Activated CD8-positive, alpha-beta T cell treated with anti-CD3 and anti-CD28 coated beads for 36 hours (primary cell): ENCODE data around the gene SPAG17. TPM values are rescaled to one million over a fixed set of nuclear protein-coding genes. Genes with fewer than 3 reads are reported as not detected.

Experiments used
- ATAC-seq: fragments of 200-7000 bp; cut with Tn5 transposase; one replicate; pipeline ENCODE4 v1.10.0; 2021; ENCODE audit warnings: mild to moderate bottlenecking, moderate library complexity
- CTCF ChIA-PET: fragments of 350-600 bp; sonication (Branson Sonifier 250); formaldehyde crosslinking; loops from one replicate; lab custom pipeline; 2021; ENCODE audit warnings: antibody characterized with exemption; lab: Charles Lee
- POLR2A ChIA-PET: fragments of 350-600 bp; sonication (Branson Sonifier 250); formaldehyde crosslinking; loops from one replicate; lab custom pipeline; 2021; ENCODE audit warnings: antibody characterized with exemption; lab: Charles Lee
- DNase-seq: peaks from one replicate; pipeline ENCODE4 v3.0.0-alpha.2; 2020
- H3K27ac Mint-ChIP-seq: one replicate; pipeline ENCODE4 v1.8.0; 2021; ENCODE audit warnings: mild to moderate bottlenecking, mixed read lengths
- H3K27me3 Mint-ChIP-seq: one replicate; pipeline ENCODE4 v1.8.0; 2021; ENCODE audit warnings: mixed read lengths
- H3K36me3 Mint-ChIP-seq: one replicate; pipeline ENCODE4 v1.8.0; 2021; ENCODE audit warnings: low read depth, mixed read lengths
- H3K4me1 Mint-ChIP-seq: one replicate; pipeline ENCODE4 v1.8.0; 2021; ENCODE audit warnings: low read depth, mixed read lengths
- H3K4me3 Mint-ChIP-seq: one replicate; pipeline ENCODE4 v1.8.0; 2021; ENCODE audit warnings: mild to moderate bottlenecking, moderate library complexity, mixed read lengths
- H3K9me3 Mint-ChIP-seq: one replicate; pipeline ENCODE4 v1.8.0; 2021; ENCODE audit warnings: mixed read lengths
- intact Hi-C: fragments of 100-400 bp; cut with micrococcal nuclease; formaldehyde crosslinking; loops from one replicate; pipeline ENCODE4 v1.10.0; 2022
- total RNA-seq, 2 experiments: library from RNA; stranded (reverse); gene quantifications; one replicate each; pipeline ENCODE4 v1.2.3, GENCODE V29; 2021
- TF ChIP-seq, protein P1 (sequence below): fragments of 200-600 bp; IDR thresholded peaks from one replicate; pipeline ENCODE4 v1.8.0; 2022; ENCODE audit warnings: antibody characterized with exemption, mild to moderate bottlenecking

Gene SPAG17
- total RNA-seq, 2 experiments from 2014 or later, result not detected

DNA sequence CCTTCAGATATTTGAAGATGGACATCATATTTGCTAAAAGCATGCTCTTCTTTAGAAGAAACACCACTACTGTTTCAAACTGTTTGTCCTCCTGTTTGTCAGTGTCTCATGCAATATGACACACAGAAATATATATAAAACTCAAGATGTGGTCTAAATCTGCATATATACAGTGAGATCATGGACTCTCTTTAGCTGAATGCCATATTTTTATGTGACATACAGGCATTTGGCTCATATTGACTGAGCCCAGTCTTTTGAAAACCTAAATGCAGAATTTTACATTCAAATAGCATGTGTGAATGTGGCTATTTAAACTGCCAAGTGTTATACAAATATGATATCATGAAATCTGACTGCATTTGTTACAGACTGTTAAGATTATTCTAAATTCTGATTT lies 274.0 kb downstream of the SPAG17 start:
- DNase-seq, result no peak
- TF ChIP-seq, protein P1, sequence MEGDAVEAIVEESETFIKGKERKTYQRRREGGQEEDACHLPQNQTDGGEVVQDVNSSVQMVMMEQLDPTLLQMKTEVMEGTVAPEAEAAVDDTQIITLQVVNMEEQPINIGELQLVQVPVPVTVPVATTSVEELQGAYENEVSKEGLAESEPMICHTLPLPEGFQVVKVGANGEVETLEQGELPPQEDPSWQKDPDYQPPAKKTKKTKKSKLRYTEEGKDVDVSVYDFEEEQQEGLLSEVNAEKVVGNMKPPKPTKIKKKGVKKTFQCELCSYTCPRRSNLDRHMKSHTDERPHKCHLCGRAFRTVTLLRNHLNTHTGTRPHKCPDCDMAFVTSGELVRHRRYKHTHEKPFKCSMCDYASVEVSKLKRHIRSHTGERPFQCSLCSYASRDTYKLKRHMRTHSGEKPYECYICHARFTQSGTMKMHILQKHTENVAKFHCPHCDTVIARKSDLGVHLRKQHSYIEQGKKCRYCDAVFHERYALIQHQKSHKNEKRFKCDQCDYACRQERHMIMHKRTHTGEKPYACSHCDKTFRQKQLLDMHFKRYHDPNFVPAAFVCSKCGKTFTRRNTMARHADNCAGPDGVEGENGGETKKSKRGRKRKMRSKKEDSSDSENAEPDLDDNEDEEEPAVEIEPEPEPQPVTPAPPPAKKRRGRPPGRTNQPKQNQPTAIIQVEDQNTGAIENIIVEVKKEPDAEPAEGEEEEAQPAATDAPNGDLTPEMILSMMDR, result no peak
- intact Hi-C loops, result no loop called here
- H3K27ac Mint-ChIP-seq, result no peak overlapping the region
- ChIA-PET POLR2A (no interaction called here), CTCF (interaction anchor here (0.6 kb wide), 1 partner anchor 141 kb away, joined by 3 read pairs; no protein-coding TSS in a partner anchor)
- no peaks in the 10 kb centered on the region for H3K9me3 Mint-ChIP-seq
- H3K4me3 Mint-ChIP-seq, result no peak overlapping the region
- peaks cover 38% of the 10 kb centered on the region for H3K36me3 Mint-ChIP-seq
- peaks cover 4% of the 10 kb centered on the region for H3K4me1 Mint-ChIP-seq
- ATAC-seq, result no peak
- no peaks in the 10 kb centered on the region for H3K27me3 Mint-ChIP-seq

DNA sequence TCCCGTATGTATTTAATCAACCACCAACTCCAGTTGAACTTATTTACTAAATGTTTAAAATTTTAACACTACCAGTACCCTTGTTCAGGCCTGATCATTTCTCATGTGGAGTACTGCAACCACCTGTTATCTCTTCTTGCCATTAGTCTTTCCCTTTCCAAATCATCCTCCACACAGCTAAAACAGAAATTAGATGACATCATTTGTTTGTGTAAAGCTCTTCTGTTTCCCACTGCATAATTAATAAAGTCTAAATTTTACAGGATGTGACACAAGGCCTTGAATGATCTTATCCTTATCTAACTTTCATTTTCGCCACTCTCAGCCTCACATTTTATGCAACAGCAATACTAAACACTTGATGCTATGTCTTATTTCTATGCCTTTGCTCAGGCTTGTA lies 280.0 kb downstream of the SPAG17 start:
- TF ChIP-seq, protein P1, result no peak
- H3K4me1 Mint-ChIP-seq, result no peaks in the 10 kb centered on the region
- ChIA-PET POLR2A (no interaction called here), CTCF (interaction anchor here (6.2 kb wide), 1 partner anchor 10 kb away, joined by 32 read pairs; no protein-coding TSS in a partner anchor)
- DNase-seq, result no peak
- intact Hi-C loops, result no loop called here
- no peak for ATAC-seq
- no peaks in the 10 kb centered on the region for H3K27me3 Mint-ChIP-seq
- H3K9me3 Mint-ChIP-seq, result no peaks in the 10 kb centered on the region
- no peak overlapping the region for H3K4me3 Mint-ChIP-seq
- no peak overlapping the region for H3K27ac Mint-ChIP-seq
- H3K36me3 Mint-ChIP-seq, result peaks cover 38% of the 10 kb centered on the region

DNA sequence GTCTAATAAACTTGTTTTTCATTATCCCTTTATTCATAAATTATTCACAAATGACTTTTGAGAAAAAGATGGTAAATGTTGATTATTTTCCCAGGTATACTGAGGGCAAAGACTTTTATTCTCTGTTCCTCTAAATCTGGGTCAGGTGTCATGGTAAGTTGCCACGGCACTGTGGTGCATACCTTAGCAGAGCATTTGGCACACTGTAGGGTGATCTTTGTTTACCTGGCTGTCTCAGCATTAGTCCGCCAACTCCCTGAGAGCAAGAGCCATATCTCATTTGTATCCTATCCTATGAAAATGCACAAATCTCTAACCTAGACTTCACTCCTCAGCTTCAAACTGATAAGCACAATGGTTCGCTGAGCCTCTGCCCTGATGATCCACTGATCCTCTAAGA lies 280.5 kb downstream of the SPAG17 start:
- TF ChIP-seq, protein P1, result no peak
- intact Hi-C loops, result no loop called here
- no peak for DNase-seq
- no peaks in the 10 kb centered on the region for H3K27me3 Mint-ChIP-seq
- no peak for ATAC-seq
- H3K4me1 Mint-ChIP-seq, result no peaks in the 10 kb centered on the region
- H3K27ac Mint-ChIP-seq, result no peak overlapping the region
- no peak overlapping the region for H3K4me3 Mint-ChIP-seq
- ChIA-PET POLR2A (no interaction called here), CTCF (interaction anchor here (6.2 kb wide), 1 partner anchor 9 kb away, joined by 32 read pairs; no protein-coding TSS in a partner anchor)
- H3K9me3 Mint-ChIP-seq, result no peaks in the 10 kb centered on the region
- peaks cover 36% of the 10 kb centered on the region for H3K36me3 Mint-ChIP-seq
